CD14-positive monocyte (primary cell): Measurements from ENCODE around the gene PKP4. TPM values are rescaled to one million over a fixed set of nuclear protein-coding genes. Genes with fewer than 3 reads are reported as not detected.
A peak's percentile ranks its signal among the peaks of the same experiment; 100 is the strongest.

Experiments used
- DNase-seq, 3 donors: peaks; one replicate each; pipeline ENCODE4 v3.0.0-alpha.2; 2011 to 2022
- H2AFZ ChIP-seq: 2 replicates; pipeline ENCODE4 v1.6.0; 2012; ENCODE audit warnings: mild to moderate bottlenecking, low read depth, low read length, inconsistent platforms; ENCODE audit not compliant: insufficient read depth, poor library complexity, severe bottlenecking
- H3K27ac ChIP-seq, 2 donors: 1 replicate in 1 of 2; 2 replicates in 1 of 2; pipeline ENCODE4 v1.5.1; 2012 to 2013; ENCODE audit warnings: low read length in 2 of 2, control low read depth in 1 of 2, inconsistent platforms in 1 of 2, low read depth in 1 of 2, mild to moderate bottlenecking in 1 of 2
- H3K27me3 ChIP-seq, 2 donors: one replicate each; pipeline versions ENCODE4 v1.6.0 to v1.6.1; 2011 to 2013; ENCODE audit warnings: low read length in 2 of 2; ENCODE audit not compliant: control insufficient read depth in 2 of 2, insufficient read depth in 2 of 2
- H3K36me3 ChIP-seq, 2 donors: replicated peaks in 1 of 2; 1 replicate in 1 of 2; 2 replicates in 1 of 2; pipeline versions ENCODE4 v1.5.1 to v1.6.1; 2012 to 2013; ENCODE audit warnings: low read length in 2 of 2, control low read depth in 1 of 2, inconsistent platforms in 1 of 2, mild to moderate bottlenecking in 1 of 2; ENCODE audit not compliant: insufficient read depth in 2 of 2, control insufficient read depth in 1 of 2
- H3K4me1 ChIP-seq, 2 donors: 1 replicate in 1 of 2; 2 replicates in 1 of 2; pipeline versions ENCODE4 v1.5.1 to v1.6.1; 2012 to 2013; ENCODE audit warnings: low read length in 2 of 2, control low read depth in 1 of 2, inconsistent platforms in 1 of 2, mild to moderate bottlenecking in 1 of 2, moderate library complexity in 1 of 2; ENCODE audit not compliant: insufficient read depth in 2 of 2, control insufficient read depth in 1 of 2
- H3K4me2 ChIP-seq: replicated peaks from 2 replicates; pipeline ENCODE3; 2012; ENCODE audit warnings: low read length, moderate library complexity, mild to moderate bottlenecking; ENCODE audit not compliant: poor library complexity, severe bottlenecking; ENCODE audit errors: extremely low read depth
- H3K4me3 ChIP-seq, 3 experiments: fragments of 200-600 bp in 1 of 3; sonication (generic) in 1 of 3; replicated peaks in 1 of 3; 1 replicate in 2 of 3; 2 replicates in 1 of 3; pipeline ENCODE4 v1.5.1; 2011 to 2013; ENCODE audit warnings: low read length in 3 of 3, mild to moderate bottlenecking in 3 of 3, control low read depth in 2 of 3, low read depth in 2 of 3, inconsistent platforms in 1 of 3, moderate library complexity in 1 of 3
- H3K79me2 ChIP-seq: 2 replicates; pipeline ENCODE4 v1.6.0; 2012; ENCODE audit warnings: mild to moderate bottlenecking, control low read depth, inconsistent platforms, low read length, moderate library complexity; ENCODE audit not compliant: insufficient read depth
- H3K9ac ChIP-seq: 2 replicates; pipeline ENCODE4 v1.6.0; 2017; ENCODE audit warnings: low read length, mild to moderate bottlenecking; ENCODE audit not compliant: insufficient read depth, poor library complexity, severe bottlenecking
- H3K9me3 ChIP-seq, 2 donors: replicated peaks in 1 of 2; 1 replicate in 1 of 2; 2 replicates in 1 of 2; pipeline versions ENCODE4 v1.5.1 to v1.6.1; 2012 to 2013; ENCODE audit warnings: low read length in 2 of 2, control low read depth in 1 of 2; ENCODE audit not compliant: control insufficient read depth in 1 of 2, insufficient read depth in 1 of 2
- H4K20me1 ChIP-seq: 2 replicates; pipeline ENCODE4 v1.6.0; 2012; ENCODE audit warnings: mild to moderate bottlenecking, low read length, control low read depth, moderate library complexity; ENCODE audit not compliant: insufficient read depth
- H3K27ac Mint-ChIP-seq, 7 donors: one replicate each; pipeline ENCODE4 v1.8.0; 2020; ENCODE audit warnings: mild to moderate bottlenecking in 7 of 7, mixed read lengths in 7 of 7, moderate library complexity in 6 of 7, inconsistent platforms in 2 of 7
- H3K27me3 Mint-ChIP-seq, 3 donors: one replicate each; pipeline ENCODE4 v1.8.0; 2021 to 2022; ENCODE audit warnings: low read depth in 3 of 3, mild to moderate bottlenecking in 3 of 3, mixed read lengths in 3 of 3, moderate library complexity in 3 of 3, inconsistent platforms in 1 of 3
- H3K36me3 Mint-ChIP-seq, 2 donors: one replicate each; pipeline ENCODE4 v1.8.0; 2020; ENCODE audit warnings: mixed read lengths in 2 of 2, inconsistent platforms in 1 of 2, mild to moderate bottlenecking in 1 of 2
- H3K4me1 Mint-ChIP-seq: one replicate; pipeline ENCODE4 v1.8.0; 2020; ENCODE audit warnings: mild to moderate bottlenecking, mixed read lengths
- H3K4me3 Mint-ChIP-seq, 2 donors: one replicate each; pipeline ENCODE4 v1.8.0; 2020; ENCODE audit warnings: mild to moderate bottlenecking in 2 of 2, mixed read lengths in 2 of 2, moderate library complexity in 1 of 2
- H3K9me3 Mint-ChIP-seq, 7 donors: one replicate each; pipeline ENCODE4 v1.8.0; 2020 to 2022; ENCODE audit warnings: mixed read lengths in 7 of 7, mild to moderate bottlenecking in 6 of 7, moderate library complexity in 6 of 7, inconsistent platforms in 2 of 7
- WGBS: methylation state at CpG from one replicate; pipeline ENCODE4 v1.1.5; 2013; ENCODE audit warnings: missing lambda C conversion rate; ENCODE audit not compliant: insufficient coverage; 5-methylcytosine and 5-hydroxymethylcytosine counted together
- intact Hi-C, 2 donors: fragments of 100-400 bp; cut with micrococcal nuclease; formaldehyde crosslinking; loops; one replicate each; pipeline versions ENCODE4 v1.15.0 to v1.15.1; 2023
- polyA plus RNA-seq, 3 donors: library from polyadenylated mRNA; depleted of rRNA in 1 of 3; unstranded in 2 of 3; stranded (reverse) in 1 of 3; fragments of 300-500 nt in 2 of 3; fragments of >200 nt in 1 of 3; fragmentation: Illumina TruSeq in 2 of 3; gene quantifications; 1 replicate in 2 of 3; 2 replicates in 1 of 3; pipeline ENCODE4 v1.2.3, GENCODE V29; 2012 to 2021
- TF ChIP-seq, protein P1 (sequence below): fragments of 200-600 bp; IDR thresholded peaks from one replicate; pipeline ENCODE4 v1.8.0; 2022; ENCODE audit warnings: antibody characterized with exemption, mild to moderate bottlenecking

The PKP4 gene
- polyA plus RNA-seq, 3 donors: 0.33 to 9.4 (median 0.73) TPM

DNA sequence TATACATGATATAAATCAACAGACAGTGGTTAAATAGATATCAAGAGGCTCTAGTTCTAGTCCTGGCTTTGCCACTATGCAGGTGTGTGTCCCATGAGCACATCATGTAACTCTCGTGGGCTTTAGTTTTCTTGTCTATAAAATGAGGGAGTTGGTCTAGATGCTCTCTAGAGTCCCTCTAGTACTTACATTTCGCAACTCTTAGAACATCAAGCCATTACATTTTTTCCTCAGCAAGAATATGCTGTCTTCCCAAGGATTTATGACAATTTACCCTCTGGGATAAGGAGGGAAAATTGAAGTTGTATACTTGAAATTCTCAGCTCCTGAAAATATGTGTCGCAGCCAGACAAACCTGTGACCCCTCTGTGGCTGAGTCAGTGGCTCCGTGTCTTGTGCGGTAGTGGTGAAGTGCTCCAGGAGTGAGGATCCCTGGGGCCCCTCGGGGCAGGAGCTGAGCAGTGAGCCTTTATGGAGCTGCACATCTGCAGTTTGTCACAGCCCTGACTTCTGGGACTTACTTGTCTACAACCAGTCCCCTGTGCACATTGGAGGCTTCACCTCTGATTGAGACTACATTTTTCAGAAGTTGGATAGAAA lies 6.8 kb downstream of the PKP4 start:
- Histone ChIP-seq H3K4me1 (peaks cover 7 to 14% of the 10 kb centered on the region in 2 donors), H2AFZ (no peak overlapping the region), H3K27me3 (no peaks in the 10 kb centered on the region), H4K20me1 (no peaks in the 10 kb centered on the region), H3K4me3 (no peak overlapping the region), H3K27ac (no peak overlapping the region), H3K4me2 (no peak overlapping the region), H3K36me3 (no peaks in the 10 kb centered on the region), H3K79me2 (peaks cover 86% of the 10 kb centered on the region), H3K9ac (no peak overlapping the region), H3K9me3 (no peaks in the 10 kb centered on the region)
- intact Hi-C loops: no loop called here
- DNase-seq: no peak
- Mint-ChIP-seq H3K36me3 (peaks cover 0 to 3% of the 10 kb centered on the region in 2 donors), H3K4me1 (peaks cover 23% of the 10 kb centered on the region), H3K27ac (no peak overlapping the region), H3K4me3 (no peak overlapping the region), H3K9me3 (peaks cover 0 to 3% (median 0%) of the 10 kb centered on the region in 7 donors), H3K27me3 (peaks cover 0 to 1% (median 0%) of the 10 kb centered on the region in 3 donors)
- TF ChIP-seq, protein P1, sequence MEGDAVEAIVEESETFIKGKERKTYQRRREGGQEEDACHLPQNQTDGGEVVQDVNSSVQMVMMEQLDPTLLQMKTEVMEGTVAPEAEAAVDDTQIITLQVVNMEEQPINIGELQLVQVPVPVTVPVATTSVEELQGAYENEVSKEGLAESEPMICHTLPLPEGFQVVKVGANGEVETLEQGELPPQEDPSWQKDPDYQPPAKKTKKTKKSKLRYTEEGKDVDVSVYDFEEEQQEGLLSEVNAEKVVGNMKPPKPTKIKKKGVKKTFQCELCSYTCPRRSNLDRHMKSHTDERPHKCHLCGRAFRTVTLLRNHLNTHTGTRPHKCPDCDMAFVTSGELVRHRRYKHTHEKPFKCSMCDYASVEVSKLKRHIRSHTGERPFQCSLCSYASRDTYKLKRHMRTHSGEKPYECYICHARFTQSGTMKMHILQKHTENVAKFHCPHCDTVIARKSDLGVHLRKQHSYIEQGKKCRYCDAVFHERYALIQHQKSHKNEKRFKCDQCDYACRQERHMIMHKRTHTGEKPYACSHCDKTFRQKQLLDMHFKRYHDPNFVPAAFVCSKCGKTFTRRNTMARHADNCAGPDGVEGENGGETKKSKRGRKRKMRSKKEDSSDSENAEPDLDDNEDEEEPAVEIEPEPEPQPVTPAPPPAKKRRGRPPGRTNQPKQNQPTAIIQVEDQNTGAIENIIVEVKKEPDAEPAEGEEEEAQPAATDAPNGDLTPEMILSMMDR: no peak
- WGBS: 100% methylated on average over 1 of the region's 6 CpGs

DNA sequence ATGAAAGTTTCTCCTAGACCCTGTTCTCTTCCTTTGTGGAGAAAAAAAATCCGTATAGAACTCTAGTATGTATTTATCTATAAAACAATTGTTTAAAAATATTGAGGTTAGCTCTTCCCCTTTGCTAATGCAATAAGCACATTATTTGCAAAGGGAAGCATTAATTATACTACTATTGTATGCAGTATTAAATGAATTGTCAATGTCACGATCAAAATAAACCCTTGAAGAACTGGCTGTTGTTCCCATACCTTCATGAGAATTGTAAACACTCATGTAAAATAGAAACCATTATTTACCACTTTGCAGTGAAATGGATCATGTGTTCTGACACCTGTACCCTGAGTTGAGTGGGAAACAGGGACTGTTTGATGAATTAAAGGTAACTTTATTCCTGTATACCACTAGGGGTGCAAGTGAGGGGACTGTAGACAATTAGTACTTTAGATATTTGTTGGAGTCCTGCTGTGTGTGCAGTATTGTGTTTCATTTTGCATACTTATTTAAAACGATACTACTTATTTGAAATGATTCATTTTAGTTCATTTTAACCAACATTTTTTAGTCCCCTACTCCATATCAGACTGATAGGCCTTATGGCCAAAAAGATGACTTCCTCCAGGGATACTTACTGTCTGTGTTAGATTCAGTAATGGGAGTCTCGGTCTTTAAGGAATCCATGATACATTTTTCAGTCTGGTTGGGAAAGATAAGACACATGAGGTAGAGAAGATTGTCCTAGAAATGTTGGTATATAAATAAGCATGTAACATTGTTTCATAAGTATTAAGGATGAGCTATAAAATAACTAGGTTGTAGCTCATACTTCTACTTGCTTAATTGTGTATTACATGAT lies 7.9 kb downstream of the PKP4 start:
- WGBS: no CpG with 5 or more reads among the region's 4 CpGs
- no peaks in the 10 kb centered on the region for H3K27me3 Mint-ChIP-seq
- Histone ChIP-seq H3K9ac (no peak overlapping the region), H3K9me3 (no peaks in the 10 kb centered on the region), H3K4me2 (no peak overlapping the region), H3K4me1 (peaks cover 3 to 4% of the 10 kb centered on the region in 2 donors), H4K20me1 (no peaks in the 10 kb centered on the region), H3K4me3 (no peak overlapping the region), H3K79me2 (peaks cover 77% of the 10 kb centered on the region), H3K36me3 (no peaks in the 10 kb centered on the region), H2AFZ (no peak overlapping the region), H3K27me3 (no peaks in the 10 kb centered on the region), H3K27ac (no peak overlapping the region)
- no peak for DNase-seq
- no peak overlapping the region for H3K27ac Mint-ChIP-seq
- intact Hi-C loops: no loop called here
- peaks cover 13% of the 10 kb centered on the region for H3K4me1 Mint-ChIP-seq
- H3K4me3 Mint-ChIP-seq: no peak overlapping the region
- TF ChIP-seq, protein P1: peak; percentile 67
- peaks cover 3 to 7% of the 10 kb centered on the region in 2 donors for H3K36me3 Mint-ChIP-seq
- H3K9me3 Mint-ChIP-seq: peaks cover 0 to 3% (median 0%) of the 10 kb centered on the region in 7 donors
